Prostate gland (tissue), 2 donors: ENCODE results near the gene B4GALNT4. TPM values are rescaled to one million over a fixed set of nuclear protein-coding genes. Genes with fewer than 3 reads are reported as not detected.
"Not testable (repeated sequence)": the region's sequence is repeated elsewhere in the genome, so short reads cannot be mapped to it uniquely, and the experiment has no call there.

Source experiments
- DNase-seq: peaks from one replicate; pipeline ENCODE4 v3.0.0-alpha.2; 2019; ENCODE audit warnings: low spot score
- H3K27ac ChIP-seq, 2 donors: fragments of 200-600 bp; sonication (generic); 2 replicates each; pipeline ENCODE4 v1.5.1; 2017 to 2019
- H3K27me3 ChIP-seq: fragments of 200-600 bp; sonication (generic); replicated peaks from 2 replicates; pipeline ENCODE4 v1.5.1; 2019; ENCODE audit not compliant: insufficient read depth
- H3K36me3 ChIP-seq, 2 donors: fragments of 200-600 bp; sonication (generic); 1 replicate in 1 of 2; 2 replicates in 1 of 2; pipeline versions ENCODE4 v1.5.1 to v1.8.1; 2017 to 2019
- H3K4me1 ChIP-seq: fragments of 200-600 bp; sonication (generic); replicated peaks from 2 replicates; pipeline ENCODE4 v1.5.1; 2019
- H3K4me3 ChIP-seq, 2 donors: fragments of 200-600 bp; sonication (generic); 2 replicates each; pipeline ENCODE4 v1.5.1; 2017 to 2019
- H3K9me3 ChIP-seq: fragments of 200-600 bp; sonication (generic); 2 replicates; pipeline ENCODE4 v1.5.1; 2017
- CTCF ChIP-seq, 4 experiments: fragments of 200-600 bp in 2 of 4; fragments of 450-650 bp in 2 of 4; sonication (generic) in 2 of 4; IDR thresholded peaks; 1 replicate in 3 of 4; 2 replicates in 1 of 4; pipeline ENCODE4 v1.5.1; 2016 to 2019; ENCODE audit warnings: antibody characterized with exemption in 4 of 4, mild to moderate bottlenecking in 2 of 4, moderate library complexity in 2 of 4
- POLR2A ChIP-seq: fragments of 450-650 bp; IDR thresholded peaks from one replicate; pipeline ENCODE4 v1.6.1; 2016; ENCODE audit warnings: antibody characterized with exemption, mild to moderate bottlenecking
- POLR2AphosphoS5 ChIP-seq: sonication (generic); formaldehyde crosslinking; IDR thresholded peaks from one replicate; pipeline ENCODE4 v1.6.1; 2017; ENCODE audit warnings: antibody characterized with exemption
- WGBS: methylation state at CpG from one replicate; pipeline ENCODE4 v1.1.5; 2018; 5-methylcytosine and 5-hydroxymethylcytosine counted together
- intact Hi-C: fragments of 100-400 bp; cut with DNase I; formaldehyde crosslinking; loops from one replicate; pipeline ENCODE4 v1.14.2; 2022
- total RNA-seq, 2 donors: library from RNA; depleted of rRNA; stranded (reverse); fragments of >200 nt; gene quantifications; one replicate each; pipeline ENCODE4 v1.1.0, GENCODE V29; 2016

B4GALNT4 gene
- total RNA-seq, 2 donors from 2014 or later: 5.8 to 14.2 TPM

- peaks cover 8% of the 10 kb centered on the region for H3K4me1 ChIP-seq
- H3K27ac ChIP-seq: no peak overlapping the region
- H3K36me3 ChIP-seq: no peaks in the 10 kb centered on the region
- no peak overlapping the region for H3K4me3 ChIP-seq
- no peaks in the 10 kb centered on the region for H3K27me3 ChIP-seq
- DNase-seq: no peak
- TF ChIP-seq POLR2A (no peak), POLR2AphosphoS5 (no peak), CTCF (IDR thresholded peaks at IDR 0.05) (no peak)
- intact Hi-C loops: no loop called here
- WGBS: 68% methylated on average over 54 of the region's 71 CpGs
- no peaks in the 10 kb centered on the region for H3K9me3 ChIP-seq
Measured at GRCh38 chr11:420054-420910, 51.0 kb downstream of the B4GALNT4 start.

- intact Hi-C loops: no loop called here
- Histone ChIP-seq H3K9me3 (no peaks in the 10 kb centered on the region), H3K27ac (no peak overlapping the region), H3K27me3 (no peaks in the 10 kb centered on the region), H3K4me3 (no peak overlapping the region), H3K4me1 (peaks cover 2% of the 10 kb centered on the region), H3K36me3 (no peaks in the 10 kb centered on the region)
- TF ChIP-seq POLR2AphosphoS5: no peak
- TF ChIP-seq CTCF (IDR thresholded peaks at IDR 0.05): no peak
- TF ChIP-seq POLR2A: no peak
- DNase-seq: no peak
- 91% methylated on average over 20 of the region's 21 CpGs for WGBS
Measured at GRCh38 chr11:420911-421321, 51.6 kb downstream of the B4GALNT4 start.

GRCh38 chr11:422249-422656 is 53.0 kb downstream of the B4GALNT4 start:
- DNase-seq: no peak
- 85% methylated on average over 10 of the region's 10 CpGs for WGBS
- H3K27me3 ChIP-seq: no peaks in the 10 kb centered on the region
- H3K4me3 ChIP-seq: no peak overlapping the region
- no peaks in the 10 kb centered on the region for H3K4me1 ChIP-seq
- H3K36me3 ChIP-seq: no peaks in the 10 kb centered on the region
- no peak overlapping the region for H3K27ac ChIP-seq
- H3K9me3 ChIP-seq: no peaks in the 10 kb centered on the region
- intact Hi-C loops: no loop called here
- TF ChIP-seq CTCF (IDR thresholded peaks at IDR 0.05) (no peak), POLR2A (no peak), POLR2AphosphoS5 (no peak)

- Histone ChIP-seq H3K27me3 (no peaks in the 10 kb centered on the region), H3K36me3 (no peaks in the 10 kb centered on the region), H3K27ac (no peak overlapping the region), H3K4me3 (no peak overlapping the region), H3K4me1 (no peaks in the 10 kb centered on the region), H3K9me3 (no peaks in the 10 kb centered on the region)
- 90% methylated on average over 4 of the region's 4 CpGs for WGBS
- no peak for TF ChIP-seq CTCF (IDR thresholded peaks at IDR 0.05)
- TF ChIP-seq POLR2A: no peak
- no peak for TF ChIP-seq POLR2AphosphoS5
- no peak for DNase-seq
- intact Hi-C loops: no loop called here
Measured at GRCh38 chr11:424232-424631, 54.9 kb downstream of the B4GALNT4 start.

- H3K27me3 ChIP-seq, intact Hi-C loops, DNase-seq, H3K4me1 ChIP-seq, H3K27ac ChIP-seq, H3K4me3 ChIP-seq, H3K36me3 ChIP-seq, H3K9me3 ChIP-seq: not testable (repeated sequence)
- 52% methylated on average over 38 of the region's 45 CpGs for WGBS
Measured at GRCh38 chr11:424766-425165, 55.5 kb downstream of the B4GALNT4 start.
